HFF-Myc (cell line): Measurements from ENCODE around the gene IFNA14.
A peak's percentile ranks its signal among the peaks of the same experiment; 100 is the strongest.
"Not testable (repeated sequence)": the region's sequence is repeated elsewhere in the genome, so short reads cannot be mapped to it uniquely, and the experiment has no call there.

ENCODE experiments used
- DNase-seq: peaks from one replicate; pipeline ENCODE4 v3.0.0-alpha.2; 2011; ENCODE audit warnings: low read depth; ENCODE audit errors: extremely low read depth
- H3K4me3 ChIP-seq: replicated peaks from 2 replicates; pipeline ENCODE4 v1.5.1; 2011; ENCODE audit warnings: low read depth, mild to moderate bottlenecking, control low read depth, low read length
- CTCF ChIP-seq: IDR thresholded peaks from 2 replicates; pipeline ENCODE4 v1.5.1; 2012; ENCODE audit warnings: mild to moderate bottlenecking, low read depth, low read length, control low read depth; ENCODE audit errors: missing control alignments

Gene IFNA14

GRCh38 chr9:21244836-21245235 lies 5.0 kb upstream of the IFNA14 start:
- no peak overlapping the region for H3K4me3 ChIP-seq
- no peak for TF ChIP-seq CTCF
- DNase-seq = no peak

- DNase-seq, H3K4me3 ChIP-seq: not testable (repeated sequence)
Observed at GRCh38 chr9:21236360-21236714, 3.5 kb downstream of the IFNA14 start.

- H3K4me3 ChIP-seq = not testable (repeated sequence)
- peak; percentile 17 for DNase-seq
- peak; percentile 36 for TF ChIP-seq CTCF
Observed at GRCh38 chr9:21235468-21236359, 4.1 kb downstream of the IFNA14 start.

- H3K4me3 ChIP-seq = no peak overlapping the region
- no peak for TF ChIP-seq CTCF
- no peak for DNase-seq
Observed at GRCh38 chr9:21234153-21234687, 5.6 kb downstream of the IFNA14 start.

GRCh38 chr9:21233258-21233657 lies 6.5 kb downstream of the IFNA14 start:
- TF ChIP-seq CTCF = no peak
- DNase-seq = no peak
- no peak overlapping the region for H3K4me3 ChIP-seq

GRCh38 chr9:21228122-21228521 lies 11.7 kb downstream of the IFNA14 start, which contains the start of gene IFNA17:
TSS of gene IFNA17 (minus strand) at chr9:21228222. CDS start at chr9:21228173, 49 bp downstream.
- TF ChIP-seq CTCF = no peak
- DNase-seq = no peak
- no peak within 1 kb of the TSS for H3K4me3 ChIP-seq

- not testable (repeated sequence) for DNase-seq
Observed at GRCh38 chr9:21217211-21217610, 22.6 kb downstream of the IFNA14 start, which contains the start of gene IFNA16. TSS of gene IFNA16 (minus strand) at chr9:21217311. CDS start at chr9:21217305, 6 bp downstream.

More at GRCh38 chr9:21217211-21217610, 22.6 kb downstream of the IFNA14 start, which contains the start of gene IFNA16:
- not testable (repeated sequence) for H3K4me3 ChIP-seq
